NCI-H774 (cell line): Measurements from ENCODE around the gene ZNF536.

Source experiments
- DNase-seq: peaks from one replicate; lab custom pipeline; 2025; lab: John Stamatoyannopoulos, UW

Gene ZNF536

GRCh38 chr19:30565636-30566035 is 193.5 kb downstream of the ZNF536 start:
- no peak for DNase-seq

DNA sequence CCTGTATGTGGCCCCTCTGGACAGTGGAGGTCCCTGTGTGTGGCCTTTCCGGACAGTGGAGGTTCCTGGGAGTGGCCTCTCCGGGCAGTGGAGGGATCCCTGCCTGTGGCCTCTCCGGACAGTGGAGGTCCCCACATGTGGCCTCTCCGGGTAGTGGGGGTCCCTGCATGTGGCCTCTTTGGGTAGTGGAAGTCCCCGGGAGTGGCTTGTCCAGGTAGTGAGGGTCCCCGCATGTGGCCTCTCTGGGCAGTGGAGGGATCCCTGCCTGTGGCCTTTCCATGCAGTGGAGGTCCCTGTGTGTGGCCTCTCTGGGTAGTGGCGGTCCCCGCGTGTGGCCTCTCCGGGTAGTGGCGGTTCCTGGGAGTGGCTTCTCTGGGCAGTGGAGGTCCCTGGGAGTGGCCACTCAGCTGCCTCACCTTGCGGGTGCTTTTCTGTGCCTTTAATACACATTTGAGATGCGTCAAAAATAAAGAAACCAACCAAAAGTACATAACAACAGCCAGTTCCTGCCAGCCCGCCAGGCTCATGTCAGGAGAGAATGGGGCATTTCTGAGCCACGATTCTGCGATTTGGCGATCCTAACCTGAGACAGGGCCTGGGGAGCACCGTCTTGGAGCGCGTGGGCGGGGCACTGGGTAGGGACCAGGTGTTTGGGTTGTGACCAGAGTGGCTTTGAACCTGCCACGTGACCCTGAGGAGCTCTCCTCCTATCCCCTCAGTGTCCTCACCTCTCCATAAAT is 194.7 kb downstream of the ZNF536 start:
- DNase-seq = no peak

DNA sequence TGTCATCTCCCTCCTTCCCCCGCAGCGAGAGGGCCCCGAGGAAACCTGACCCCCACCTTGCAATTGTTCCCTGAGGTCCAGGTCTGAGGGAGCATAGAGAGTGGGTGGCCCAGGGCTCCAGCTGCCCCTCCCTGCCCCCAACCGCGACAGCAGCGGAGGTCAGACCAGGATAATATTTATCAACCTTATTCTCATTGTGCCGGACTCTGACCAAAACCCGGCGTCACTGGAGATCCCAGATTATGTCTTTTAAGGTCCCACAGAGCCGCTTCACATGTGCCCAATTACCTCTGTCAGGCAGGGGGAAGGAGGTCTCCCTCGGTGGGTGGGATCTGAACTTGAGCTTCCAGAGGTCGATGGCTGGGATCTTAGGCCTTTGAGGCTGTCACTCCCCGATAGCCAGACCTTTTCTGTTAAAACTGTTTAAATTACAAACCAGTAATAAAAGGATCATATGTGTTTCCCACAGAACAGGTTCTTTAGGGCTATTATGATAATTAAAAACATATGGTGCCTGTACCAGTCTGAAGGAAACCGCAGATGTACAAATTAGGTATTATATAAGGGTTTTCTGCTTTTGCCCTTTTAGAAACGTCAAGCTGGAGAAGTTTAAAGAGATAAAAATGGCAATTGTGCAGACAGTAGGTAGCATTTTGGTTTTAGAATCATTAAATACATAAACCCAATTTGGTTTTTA is 195.5 kb downstream of the ZNF536 start:
- DNase-seq = no peak

- no peak for DNase-seq
These were observed 198.0 kb downstream of the ZNF536 start for GRCh38 chr19:30570194-30570593.

DNA sequence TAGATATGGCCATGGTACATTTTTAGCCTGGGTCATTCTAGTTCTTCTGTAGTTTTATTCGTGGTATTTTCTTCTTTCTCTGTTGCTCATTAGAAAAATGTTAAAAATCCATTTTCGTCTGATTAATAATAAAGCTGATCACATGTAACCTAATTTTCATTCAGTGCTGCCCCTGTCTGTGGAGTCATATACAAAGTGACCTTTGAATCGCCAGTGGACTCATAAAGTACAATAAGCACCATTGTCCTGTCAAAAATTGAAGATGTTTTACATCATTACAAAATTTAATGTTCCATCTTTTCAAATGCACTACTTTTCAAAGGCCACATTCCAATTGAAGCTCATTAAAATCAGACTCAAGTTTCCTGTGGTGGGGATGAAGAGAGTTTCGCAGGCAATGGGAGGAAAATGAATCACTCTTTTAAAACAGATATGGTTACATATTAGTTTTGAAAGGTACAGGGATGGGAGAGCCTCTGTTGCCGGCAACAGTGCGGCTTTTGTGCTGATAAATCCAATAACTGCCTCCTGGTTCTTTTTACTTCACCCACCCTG is 205.4 kb downstream of the ZNF536 start:
- DNase-seq = no peak

GRCh38 chr19:30579419-30579818 is 207.2 kb downstream of the ZNF536 start:
- DNase-seq = no peak

DNA sequence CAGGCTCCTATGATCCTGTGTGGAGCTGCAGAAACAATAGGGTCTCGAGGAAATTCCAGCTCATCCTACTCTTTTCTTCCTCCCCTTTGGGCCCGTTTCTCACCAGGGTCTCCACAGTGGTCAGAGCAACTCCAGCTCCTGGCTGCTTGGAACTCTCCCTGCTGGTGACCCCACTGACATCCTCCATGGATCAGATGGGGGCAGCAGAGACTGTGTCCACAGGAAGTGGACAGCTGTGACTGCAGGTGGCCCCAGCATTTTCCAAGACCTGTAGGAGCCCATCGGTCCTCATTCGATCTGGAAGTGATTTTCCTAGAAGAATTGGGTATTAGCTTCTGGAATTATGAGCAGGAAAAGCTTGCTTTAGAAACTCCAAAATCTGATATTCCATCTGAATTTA is 208.5 kb downstream of the ZNF536 start:
- DNase-seq = no peak

GRCh38 chr19:30584090-30584489 is 211.9 kb downstream of the ZNF536 start:
- no peak for DNase-seq

GRCh38 chr19:30587869-30588268 is 215.7 kb downstream of the ZNF536 start:
- no peak for DNase-seq

- DNase-seq = no peak
These were observed 218.5 kb downstream of the ZNF536 start for GRCh38 chr19:30590596-30591229.

- DNase-seq = no peak
These were observed 221.2 kb downstream of the ZNF536 start for GRCh38 chr19:30593356-30593755.

DNA sequence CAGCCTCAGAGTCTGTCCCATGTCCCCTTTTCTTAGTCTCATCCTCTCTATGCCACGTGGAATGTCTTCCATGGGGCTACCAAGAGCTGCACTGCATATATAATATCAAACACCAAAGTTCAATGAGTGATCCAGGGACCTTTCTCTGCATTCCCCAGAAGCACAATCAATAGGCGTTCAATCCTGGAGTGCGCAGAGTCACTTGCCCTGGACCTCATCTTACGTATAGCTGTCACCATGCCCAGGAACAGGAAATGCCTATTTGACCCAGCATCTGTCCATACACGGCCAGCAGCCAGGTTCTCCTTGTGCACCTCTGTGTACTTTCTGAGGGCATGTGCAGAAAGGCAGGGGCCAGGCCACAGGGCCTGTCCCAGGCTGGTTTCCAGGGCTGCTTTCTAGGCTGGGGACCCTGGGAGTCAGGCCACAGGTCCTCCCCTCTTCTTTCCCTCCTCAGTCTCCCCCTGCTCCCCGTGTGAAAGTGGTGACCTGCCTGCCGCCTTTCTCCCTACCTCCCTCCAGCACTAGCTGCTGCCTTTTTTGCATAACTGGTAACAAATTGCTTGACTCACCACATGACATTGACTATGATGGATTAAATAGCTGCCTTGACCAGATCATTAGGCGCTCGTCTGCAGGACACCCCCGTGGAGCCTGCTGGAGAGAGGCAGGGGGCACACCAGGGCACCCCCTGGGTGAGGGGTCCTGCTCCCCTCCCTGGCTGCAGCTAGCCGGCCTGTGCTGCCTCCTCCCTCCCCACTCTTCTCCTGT is 222.0 kb downstream of the ZNF536 start:
- no peak for DNase-seq

DNA sequence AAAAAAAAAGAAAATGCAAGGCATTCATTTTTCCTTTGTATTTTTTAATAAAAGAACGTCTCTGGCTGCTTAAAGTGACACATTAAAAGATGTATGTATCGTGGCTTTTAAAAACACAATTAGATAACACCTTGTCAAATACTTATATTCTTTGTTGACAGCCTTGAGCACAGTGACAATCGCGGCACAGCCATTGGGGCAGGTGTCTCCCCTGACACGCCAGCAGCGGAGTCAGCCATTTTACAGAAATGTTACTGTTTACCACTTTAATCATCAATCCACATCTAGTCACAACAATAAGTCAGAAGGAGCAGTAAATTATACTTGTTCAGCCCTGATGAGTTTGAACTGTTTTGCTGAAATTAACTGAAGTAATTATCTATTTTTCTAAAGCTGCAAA is 224.1 kb downstream of the ZNF536 start:
- DNase-seq = no peak

DNA sequence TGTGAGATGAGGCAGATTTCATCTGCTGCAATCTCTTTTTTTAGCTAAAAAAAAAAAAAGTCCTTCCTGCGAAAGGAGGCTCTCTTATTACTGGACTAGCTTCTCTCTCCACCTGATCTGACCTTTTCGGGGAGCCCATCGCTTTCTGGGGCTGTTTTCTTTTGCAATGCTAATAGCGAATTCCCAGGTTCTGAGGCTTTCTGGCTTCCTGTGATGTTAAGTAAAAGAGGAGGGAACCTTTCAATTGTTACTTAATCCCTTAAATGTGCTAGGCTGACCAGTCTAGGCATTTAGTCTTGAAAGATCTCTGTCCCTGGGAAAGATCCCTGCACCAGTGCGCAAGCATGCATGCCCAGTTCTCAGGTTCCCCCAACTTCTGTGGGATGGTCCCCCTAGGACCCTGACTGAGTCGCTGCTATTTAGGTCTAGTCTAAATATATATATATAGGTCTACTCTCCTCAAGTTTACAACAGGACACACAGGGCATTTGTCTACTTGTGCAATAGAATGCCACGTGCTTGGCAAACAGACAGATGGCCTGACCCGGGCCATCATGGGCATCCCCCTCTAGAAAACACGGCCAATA is 224.7 kb downstream of the ZNF536 start:
- no peak for DNase-seq

- DNase-seq = no peak
These were observed 226.5 kb downstream of the ZNF536 start for GRCh38 chr19:30598688-30599087.

DNA sequence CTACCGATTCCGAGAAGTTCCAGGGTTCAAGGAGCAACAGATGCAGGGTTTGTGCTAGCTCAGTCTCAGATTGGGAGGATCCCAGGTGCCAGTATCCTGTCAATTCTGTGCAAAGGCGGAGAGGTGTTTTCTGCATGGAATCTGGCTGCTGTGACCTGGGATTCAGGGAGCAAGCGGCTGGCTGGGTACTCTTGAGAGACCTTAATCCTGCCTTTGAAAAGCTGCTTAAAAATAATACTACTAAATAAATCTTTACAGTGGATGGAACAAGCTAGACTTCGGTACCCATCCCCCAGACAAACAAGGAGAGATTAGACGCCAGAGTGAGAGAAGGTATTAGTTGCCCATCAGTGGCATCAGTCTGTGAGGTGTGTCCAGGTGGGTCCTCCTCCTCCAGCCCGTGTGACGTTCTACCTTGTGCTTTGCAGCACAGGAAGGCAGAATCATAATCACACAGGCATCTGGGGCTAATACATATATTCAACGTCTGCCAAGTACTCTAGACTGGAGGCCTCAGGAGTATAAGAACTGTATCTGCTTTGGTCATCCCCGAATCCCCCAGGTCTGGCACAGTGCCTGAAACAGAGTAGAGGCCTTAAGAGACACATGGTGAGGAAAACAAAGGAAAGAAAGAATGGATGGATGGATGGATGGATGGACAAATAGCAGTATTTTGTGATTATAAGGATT is 230.6 kb downstream of the ZNF536 start:
- DNase-seq = no peak

GRCh38 chr19:30604657-30605056 is 232.5 kb downstream of the ZNF536 start:
- DNase-seq = no peak

DNA sequence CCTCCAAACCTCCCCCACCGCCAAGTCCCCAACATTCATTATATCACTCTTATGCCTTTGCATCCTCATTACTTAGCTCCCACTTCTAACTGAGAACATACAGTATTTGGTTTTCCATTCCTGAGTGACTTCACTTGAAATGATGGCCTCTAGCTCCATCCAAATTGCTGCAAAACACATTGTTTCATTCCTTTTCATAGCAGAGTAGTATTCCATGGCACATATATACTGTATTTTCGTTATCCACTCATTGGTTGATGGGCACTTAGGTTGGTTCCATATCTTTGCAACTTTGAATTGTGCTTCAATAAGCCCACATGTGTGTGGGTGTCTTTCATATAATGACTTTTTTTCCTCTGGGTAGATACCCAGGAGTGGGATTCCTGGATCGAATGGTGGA is 233.1 kb downstream of the ZNF536 start:
- no peak for DNase-seq

DNA sequence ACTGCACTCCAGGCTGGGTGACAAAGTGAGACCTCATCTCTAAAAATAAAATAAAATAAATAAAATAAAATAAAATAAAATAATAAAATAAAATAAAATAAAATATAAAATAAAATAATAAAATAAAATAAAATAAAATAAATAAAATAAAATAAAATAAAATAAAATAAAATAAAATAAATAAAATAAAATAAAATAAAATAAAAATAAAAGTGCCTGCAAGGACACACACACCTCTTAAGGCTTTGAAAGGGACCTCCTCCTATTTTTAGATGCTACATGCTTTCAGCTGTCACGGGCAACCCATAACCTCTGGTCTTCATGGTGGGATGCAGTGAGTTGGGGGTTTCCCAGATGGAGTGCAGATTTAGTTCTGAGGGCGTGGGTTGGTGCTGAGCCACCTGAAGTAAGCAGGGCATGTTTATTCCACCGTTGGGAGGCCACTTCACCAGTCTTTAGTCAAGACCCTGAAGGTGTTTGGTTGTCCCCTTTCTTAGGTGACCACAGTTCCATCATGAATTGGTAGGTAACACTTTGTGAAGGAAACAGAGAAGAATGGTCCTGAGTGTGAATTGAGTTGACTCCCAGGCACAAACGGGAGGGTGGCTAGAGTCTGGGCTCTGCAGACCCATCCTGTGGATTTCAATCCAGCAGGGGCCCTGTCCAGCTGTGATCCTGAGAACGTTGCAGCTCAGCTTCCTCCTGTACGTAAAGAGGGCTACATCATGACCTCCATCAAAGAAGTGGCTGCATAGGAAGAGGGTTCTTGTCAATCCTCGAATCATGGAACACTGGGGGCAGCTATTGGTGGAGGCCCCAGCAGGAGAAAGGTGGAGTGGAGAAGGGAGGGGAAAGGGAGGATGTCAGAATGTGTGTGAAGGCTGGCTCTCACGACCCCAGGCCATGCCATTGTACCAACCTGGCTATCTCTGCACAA is 234.2 kb downstream of the ZNF536 start:
- no peak for DNase-seq
